RWPE2 (cell line): ENCODE results near the gene RNASE11.

Experiments
- ATAC-seq: fragments of 200-7000 bp; cut with Tn5 transposase; 3 replicates; pipeline ENCODE4 v1.9.1; 2021; ENCODE audit warnings: low read depth
- DNase-seq: peaks from one replicate; pipeline ENCODE4 v3.0.0-alpha.2; 2020; ENCODE audit warnings: low spot score
- H3K27ac ChIP-seq: fragments of 450-650 bp; 2 replicates; pipeline ENCODE4 v1.5.1; 2017; ENCODE audit warnings: mild to moderate bottlenecking; ENCODE audit not compliant: poor library complexity, severe bottlenecking
- H3K27me3 ChIP-seq: fragments of 250-450 bp; sonication (Bioruptor Pico); 2 replicates; pipeline ENCODE4 v1.5.1; 2021; ENCODE audit warnings: mild to moderate bottlenecking, moderate library complexity; ENCODE audit not compliant: insufficient read depth, poor library complexity, severe bottlenecking
- H3K36me3 ChIP-seq: fragments of 250-450 bp; sonication (Bioruptor Pico); 2 replicates; pipeline ENCODE4 v1.5.1; 2020; ENCODE audit warnings: low read depth, mild to moderate bottlenecking, moderate library complexity
- H3K4me1 ChIP-seq: fragments of 250-450 bp; sonication (Bioruptor Pico); 2 replicates; pipeline ENCODE4 v1.5.1; 2021; ENCODE audit warnings: mild to moderate bottlenecking, moderate library complexity; ENCODE audit not compliant: insufficient read depth, poor library complexity, severe bottlenecking
- H3K4me3 ChIP-seq: fragments of 250-450 bp; sonication (Bioruptor Pico); 2 replicates; pipeline ENCODE4 v1.5.1; 2021; ENCODE audit warnings: mild to moderate bottlenecking, moderate library complexity; ENCODE audit not compliant: severe bottlenecking
- H3K9me3 ChIP-seq: fragments of 250-450 bp; sonication (Bioruptor Pico); 2 replicates; pipeline ENCODE4 v1.5.1; 2021; ENCODE audit warnings: mild to moderate bottlenecking, moderate library complexity; ENCODE audit not compliant: severe bottlenecking
- TF ChIP-seq, protein P1 (sequence below): fragments of 450-650 bp; IDR thresholded peaks from one replicate; pipeline ENCODE4 v1.5.1; 2017; ENCODE audit warnings: mild to moderate bottlenecking, moderate library complexity; ENCODE audit not compliant: poor library complexity, severe bottlenecking

RNASE11 gene

DNA sequence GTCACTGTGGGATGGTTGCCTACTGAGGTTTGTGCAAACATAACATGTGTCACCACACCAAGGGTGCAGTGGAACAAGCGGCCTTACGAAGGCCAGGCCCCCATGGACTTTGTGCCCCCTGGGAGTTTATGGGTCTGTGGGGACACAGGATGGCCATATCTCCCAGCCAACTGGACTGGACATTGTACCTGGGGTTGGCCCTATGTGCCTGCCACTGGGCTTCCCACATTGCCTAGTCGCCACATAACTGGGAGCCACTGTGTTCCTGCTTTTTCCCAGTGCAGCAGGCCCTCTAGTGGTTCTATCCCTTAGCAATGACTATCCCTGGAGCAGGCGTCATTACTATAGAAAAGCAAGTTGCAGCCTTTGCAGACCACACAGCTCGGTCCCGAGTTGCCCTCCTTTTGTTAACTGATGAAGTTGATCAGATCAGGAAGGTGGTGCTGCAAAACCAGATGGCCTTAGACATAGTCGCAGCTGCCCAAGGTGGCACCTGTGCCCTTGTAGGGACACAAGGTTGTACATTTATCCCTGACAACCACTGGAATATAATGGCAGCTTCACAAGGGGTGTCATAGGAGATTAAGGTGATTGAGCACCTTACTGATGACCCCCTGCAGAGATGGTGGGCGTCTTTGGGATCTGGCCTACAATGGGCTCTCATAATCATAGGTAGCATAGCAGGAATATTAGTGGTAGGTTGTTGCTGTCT, 18.5 kb upstream of the RNASE11 start:
- H3K36me3 ChIP-seq = no peaks in the 10 kb centered on the region
- no peak overlapping the region for H3K27ac ChIP-seq
- TF ChIP-seq, protein P1, sequence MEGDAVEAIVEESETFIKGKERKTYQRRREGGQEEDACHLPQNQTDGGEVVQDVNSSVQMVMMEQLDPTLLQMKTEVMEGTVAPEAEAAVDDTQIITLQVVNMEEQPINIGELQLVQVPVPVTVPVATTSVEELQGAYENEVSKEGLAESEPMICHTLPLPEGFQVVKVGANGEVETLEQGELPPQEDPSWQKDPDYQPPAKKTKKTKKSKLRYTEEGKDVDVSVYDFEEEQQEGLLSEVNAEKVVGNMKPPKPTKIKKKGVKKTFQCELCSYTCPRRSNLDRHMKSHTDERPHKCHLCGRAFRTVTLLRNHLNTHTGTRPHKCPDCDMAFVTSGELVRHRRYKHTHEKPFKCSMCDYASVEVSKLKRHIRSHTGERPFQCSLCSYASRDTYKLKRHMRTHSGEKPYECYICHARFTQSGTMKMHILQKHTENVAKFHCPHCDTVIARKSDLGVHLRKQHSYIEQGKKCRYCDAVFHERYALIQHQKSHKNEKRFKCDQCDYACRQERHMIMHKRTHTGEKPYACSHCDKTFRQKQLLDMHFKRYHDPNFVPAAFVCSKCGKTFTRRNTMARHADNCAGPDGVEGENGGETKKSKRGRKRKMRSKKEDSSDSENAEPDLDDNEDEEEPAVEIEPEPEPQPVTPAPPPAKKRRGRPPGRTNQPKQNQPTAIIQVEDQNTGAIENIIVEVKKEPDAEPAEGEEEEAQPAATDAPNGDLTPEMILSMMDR = peak; percentile 73
- H3K27me3 ChIP-seq = no peaks in the 10 kb centered on the region
- H3K9me3 ChIP-seq = no peaks in the 10 kb centered on the region
- no peak overlapping the region for H3K4me3 ChIP-seq
- DNase-seq (no peak), ATAC-seq (peak; percentile 22; the same call in 1 of the 3 replicates)
- no peaks in the 10 kb centered on the region for H3K4me1 ChIP-seq

DNA sequence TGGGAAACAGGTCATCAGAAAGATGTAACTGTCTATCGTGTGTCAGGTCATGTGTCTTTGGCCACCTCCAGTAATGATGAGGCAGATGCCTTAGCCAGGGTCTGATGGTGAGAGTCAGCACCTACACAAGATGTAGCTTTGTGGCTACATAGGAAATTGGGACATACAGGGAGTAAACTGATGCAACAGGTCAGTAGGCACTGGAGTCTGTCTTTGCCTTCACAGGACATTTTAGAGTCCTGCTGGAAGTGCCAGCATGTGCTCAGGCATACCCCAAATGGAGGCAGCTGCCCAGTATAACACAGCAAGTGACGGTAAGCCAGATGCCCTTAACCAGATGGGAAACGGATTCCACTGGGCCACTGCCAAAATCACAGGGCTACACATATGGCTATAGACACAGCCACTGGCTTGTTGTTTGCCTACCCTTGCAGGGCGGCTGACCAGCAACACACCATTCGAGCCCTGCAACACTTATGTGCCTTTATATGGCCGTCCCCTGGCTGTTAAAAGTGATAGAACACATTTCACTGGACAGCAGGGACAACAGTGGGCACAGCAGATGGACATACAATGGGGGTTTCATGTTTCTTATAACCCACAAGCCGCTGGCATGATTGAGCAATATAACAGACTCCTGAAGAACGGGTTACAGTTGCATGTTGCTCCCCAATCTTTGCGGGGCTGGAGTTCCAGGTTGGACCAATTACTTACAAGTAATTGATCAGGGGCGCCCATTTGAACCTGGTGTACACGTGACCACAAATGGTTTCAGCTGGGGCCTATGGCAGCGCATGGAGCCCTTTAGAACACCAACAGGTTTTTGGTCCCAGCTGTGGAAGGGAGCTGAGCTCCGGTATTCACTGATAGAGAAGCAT, 16.3 kb upstream of the RNASE11 start:
- ATAC-seq (no peak), DNase-seq (no peak)
- TF ChIP-seq, protein P1 = no peak

DNA sequence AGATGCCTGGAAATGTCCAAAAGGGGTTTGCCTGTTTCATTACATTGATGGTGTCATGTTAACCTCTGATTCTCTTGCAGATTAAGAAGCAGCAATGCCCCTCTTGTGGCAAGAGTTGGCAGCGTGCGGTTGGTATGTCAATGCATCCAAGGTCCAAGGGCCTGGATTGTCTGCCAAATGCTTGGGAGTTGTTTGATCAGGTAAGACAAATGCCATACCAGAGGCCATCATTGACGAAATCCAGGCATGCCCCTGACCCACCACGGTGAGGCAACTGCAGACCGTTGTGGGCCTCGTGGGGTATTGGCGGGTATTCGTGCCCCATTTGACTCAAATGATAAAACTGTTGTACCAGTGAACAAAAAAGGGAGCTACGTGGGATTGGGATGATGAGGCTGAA, 14.8 kb upstream of the RNASE11 start:
- Histone ChIP-seq H3K27me3 (no peaks in the 10 kb centered on the region), H3K27ac (no peak overlapping the region), H3K36me3 (no peaks in the 10 kb centered on the region), H3K4me3 (no peak overlapping the region), H3K9me3 (no peaks in the 10 kb centered on the region), H3K4me1 (no peaks in the 10 kb centered on the region)
- DNase-seq = no peak
- TF ChIP-seq, protein P1 = no peak
- no peak for ATAC-seq

More for the DNA sequence above, 16.3 kb upstream of the RNASE11 start:
- Histone ChIP-seq H3K4me3 (no peak overlapping the region), H3K9me3 (no peaks in the 10 kb centered on the region), H3K27ac (no peak overlapping the region), H3K36me3 (no peaks in the 10 kb centered on the region), H3K27me3 (no peaks in the 10 kb centered on the region), H3K4me1 (no peaks in the 10 kb centered on the region)

DNA sequence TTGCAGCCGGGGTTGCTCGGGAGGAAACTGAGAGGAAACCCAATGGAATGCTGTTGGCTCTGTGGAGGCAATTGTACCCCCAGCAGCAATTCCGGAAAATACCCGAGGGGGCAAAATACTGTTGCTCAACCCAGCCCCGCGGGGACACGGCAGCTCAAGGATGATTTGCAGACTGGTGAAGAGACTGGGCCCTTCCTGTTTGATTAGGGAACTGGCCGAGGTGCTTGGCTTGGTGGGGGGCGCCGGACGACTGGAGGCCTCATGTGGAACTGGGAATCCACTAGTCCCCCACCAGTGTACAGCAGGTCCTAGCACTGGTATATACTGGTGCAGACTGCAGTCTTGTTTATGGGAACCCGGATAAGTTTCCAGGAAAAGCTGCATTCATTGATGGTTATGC, 13.7 kb upstream of the RNASE11 start:
- TF ChIP-seq, protein P1 = no peak
- H3K36me3 ChIP-seq = no peaks in the 10 kb centered on the region
- ATAC-seq = no peak

More for the DNA sequence above, 13.7 kb upstream of the RNASE11 start:
- Histone ChIP-seq H3K4me3 (no peak overlapping the region), H3K27me3 (no peaks in the 10 kb centered on the region), H3K27ac (no peak overlapping the region), H3K9me3 (no peaks in the 10 kb centered on the region), H3K4me1 (no peaks in the 10 kb centered on the region)
- no peak for DNase-seq
